ENCODE results near the gene PPIP5K2.
"Not testable (repeated sequence)": the region's sequence is repeated elsewhere in the genome, so short reads cannot be mapped to it uniquely, and the experiment has no call there.

- not testable (repeated sequence) for TF ChIP-seq JUN (IDR thresholded peaks at IDR 0.05; ENCODE audit: borderline replicate concordance, insufficient read depth, insufficient read length, low read depth); CTCF (IDR thresholded peaks at IDR 0.05; ENCODE audit: extremely low read depth in 1 of 2, insufficient read depth in 1 of 2, low read depth in 1 of 2, low read length in 2 of 2)
Observed at GRCh38 chr5:103204990-103205389, 84.9 kb downstream of the PPIP5K2 start.
